IMR-90 (cell line): ENCODE measurements around the gene CCR5. TPM values are rescaled to one million over a fixed set of nuclear protein-coding genes. Genes with fewer than 3 reads are reported as not detected.

Source experiments
- ATAC-seq: fragments of 200-7000 bp; cut with Tn5 transposase; 2 replicates; pipeline ENCODE4 v1.9.1; 2020; ENCODE audit warnings: low read depth, mild to moderate bottlenecking, moderate library complexity
- BruUV-seq: library from RNA; stranded (reverse); fragments of 400-500 nt; replicated peaks from 2 replicates; lab custom pipeline; 2021; lab: Mats Ljungman, UMichigan
- CTCF ChIA-PET: fragments of 300-600 bp; formaldehyde crosslinking; extraction: SDS; loops from one replicate; lab custom pipeline; 2021; ENCODE audit warnings: antibody characterized with exemption; lab: Yijun Ruan, JAX
- POLR2A ChIA-PET: fragments of 300-600 bp; sonication (Branson Sonifier 250); formaldehyde crosslinking; loops from one replicate; lab custom pipeline; 2022; ENCODE audit warnings: antibody characterized with exemption; ENCODE audit not compliant: unreplicated experiment; lab: Charles Lee
- DNase-seq: peaks from one replicate; pipeline ENCODE4 v3.0.0; 2013
- H2AFZ ChIP-seq: replicated peaks from 2 replicates; pipeline ENCODE3; 2013; ENCODE audit warnings: low read length, mild to moderate bottlenecking; ENCODE audit not compliant: poor library complexity
- H2AK5ac ChIP-seq: 2 replicates; pipeline ENCODE4 v1.6.1; 2013; ENCODE audit warnings: low read depth, low read length, inconsistent platforms
- H2AK9ac ChIP-seq: replicated peaks from 2 replicates; pipeline ENCODE3; 2013; ENCODE audit warnings: mild to moderate bottlenecking, low read depth, low read length, moderate library complexity; ENCODE audit not compliant: poor library complexity
- H2BK120ac ChIP-seq: 2 replicates; pipeline ENCODE4 v1.6.1; 2013; ENCODE audit warnings: low read depth, low read length, inconsistent platforms
- H2BK15ac ChIP-seq: 3 replicates; pipeline ENCODE4 v1.6.1; 2013; ENCODE audit warnings: low read depth, low read length, inconsistent platforms
- H2BK20ac ChIP-seq: 2 replicates; pipeline ENCODE4 v1.6.1; 2013; ENCODE audit warnings: low read depth, mild to moderate bottlenecking, inconsistent platforms, low read length, moderate library complexity
- H2BK5ac ChIP-seq: 2 replicates; pipeline ENCODE4 v1.6.1; 2013; ENCODE audit warnings: mild to moderate bottlenecking, low read depth, low read length, inconsistent platforms; ENCODE audit not compliant: poor library complexity, severe bottlenecking
- H3K14ac ChIP-seq: replicated peaks from 2 replicates; pipeline ENCODE4 v1.6.1; 2013; ENCODE audit warnings: low read depth, low read length, inconsistent platforms
- H3K18ac ChIP-seq: 2 replicates; pipeline ENCODE4 v1.6.1; 2013; ENCODE audit warnings: low read depth, low read length, control low read depth
- H3K23ac ChIP-seq: 2 replicates; pipeline ENCODE4 v1.6.1; 2013; ENCODE audit warnings: low read depth, low read length, inconsistent platforms
- H3K27ac ChIP-seq: 2 replicates; pipeline ENCODE4 v1.5.1; 2013; ENCODE audit warnings: mild to moderate bottlenecking, control low read depth, low read length; ENCODE audit not compliant: insufficient read depth
- H3K27me3 ChIP-seq: 2 replicates; pipeline ENCODE4 v1.6.1; 2013; ENCODE audit warnings: low read length; ENCODE audit not compliant: control insufficient read depth, insufficient read depth
- H3K36me3 ChIP-seq: 2 replicates; pipeline ENCODE4 v1.6.1; 2013; ENCODE audit warnings: low read length, mixed read lengths; ENCODE audit not compliant: control insufficient read depth, insufficient read depth
- H3K4ac ChIP-seq: 2 replicates; pipeline ENCODE4 v1.6.1; 2013; ENCODE audit warnings: low read depth, low read length, inconsistent platforms
- H3K4me1 ChIP-seq: 2 replicates; pipeline ENCODE4 v1.6.1; 2013; ENCODE audit warnings: low read length, mixed read lengths; ENCODE audit not compliant: control insufficient read depth, insufficient read depth
- H3K4me2 ChIP-seq: 2 replicates; pipeline ENCODE4 v1.6.1; 2013; ENCODE audit warnings: low read depth, mild to moderate bottlenecking, control low read depth, low read length, moderate library complexity
- H3K4me3 ChIP-seq: 2 replicates; pipeline ENCODE4 v1.5.1; 2013; ENCODE audit warnings: low read depth, mild to moderate bottlenecking, control low read depth, low read length, moderate library complexity; ENCODE audit not compliant: insufficient read depth
- H3K56ac ChIP-seq: 2 replicates; pipeline ENCODE4 v1.6.1; 2013; ENCODE audit warnings: low read length, inconsistent platforms; ENCODE audit not compliant: insufficient read depth; ENCODE audit errors: extremely low read depth
- H3K79me1 ChIP-seq, 2 experiments: 2 replicates each; pipeline ENCODE4 v1.6.1; 2013; ENCODE audit warnings: low read length in 2 of 2, inconsistent platforms in 1 of 2, low read depth in 1 of 2
- H3K9ac ChIP-seq: 2 replicates; pipeline ENCODE4 v1.6.1; 2013; ENCODE audit warnings: low read depth, low read length, control low read depth
- H3K9me1 ChIP-seq: 2 replicates; pipeline ENCODE4 v1.6.1; 2013; ENCODE audit warnings: low read length, inconsistent platforms; ENCODE audit not compliant: insufficient read depth
- H3K9me3 ChIP-seq: 2 replicates; pipeline ENCODE4 v1.6.1; 2013; ENCODE audit warnings: low read length; ENCODE audit not compliant: control insufficient read depth, insufficient read depth
- H4K20me1 ChIP-seq: 2 replicates; pipeline ENCODE4 v1.6.1; 2013; ENCODE audit warnings: low read length, inconsistent platforms; ENCODE audit not compliant: insufficient read depth
- H4K5ac ChIP-seq: 2 replicates; pipeline ENCODE4 v1.6.1; 2013; ENCODE audit warnings: mild to moderate bottlenecking, low read depth, low read length, control low read depth
- H4K8ac ChIP-seq, 2 experiments: 2 replicates each; pipeline ENCODE4 v1.6.1; 2013; ENCODE audit warnings: low read depth in 2 of 2, low read length in 2 of 2, control low read depth in 1 of 2, inconsistent platforms in 1 of 2
- H4K91ac ChIP-seq: 2 replicates; pipeline ENCODE4 v1.6.1; 2013; ENCODE audit warnings: low read depth, low read length, inconsistent platforms; ENCODE audit not compliant: insufficient read depth
- BHLHE40 ChIP-seq: fragments of 150-350 bp; IDR thresholded peaks from 2 replicates; pipeline ENCODE4 v1.6.1; 2016; ENCODE audit warnings: mild to moderate bottlenecking, low read depth, low read length
- CEBPB ChIP-seq: IDR thresholded peaks from 2 replicates; pipeline ENCODE4 v1.6.1; 2012; ENCODE audit warnings: low read depth, low read length, improper control_type of control experiment
- CHD1 ChIP-seq: IDR thresholded peaks from 2 replicates; pipeline ENCODE4 v1.6.1; 2012; ENCODE audit warnings: low read depth, low read length, improper control_type of control experiment
- ELK1 ChIP-seq: fragments of 150-350 bp; IDR thresholded peaks from 2 replicates; pipeline ENCODE4 v1.6.1; 2016; ENCODE audit warnings: low read depth, mild to moderate bottlenecking, low read length, moderate library complexity, borderline replicate concordance
- FOS ChIP-seq: fragments of 150-350 bp; IDR thresholded peaks from 2 replicates; pipeline ENCODE4 v1.6.1; 2016; ENCODE audit warnings: low read depth, low read length
- MAFK ChIP-seq: IDR thresholded peaks from 2 replicates; pipeline ENCODE4 v1.6.1; 2012; ENCODE audit warnings: low read depth, low read length, improper control_type of control experiment
- MAZ ChIP-seq: IDR thresholded peaks from 2 replicates; pipeline ENCODE4 v1.6.1; 2012; ENCODE audit warnings: low read depth, mild to moderate bottlenecking, low read length, improper control_type of control experiment, moderate library complexity, borderline replicate concordance
- MXI1 ChIP-seq: IDR thresholded peaks from 2 replicates; pipeline ENCODE4 v1.6.1; 2012; ENCODE audit warnings: low read depth, mild to moderate bottlenecking, low read length, moderate library complexity, borderline replicate concordance
- NFE2L2 ChIP-seq: fragments of 150-350 bp; IDR thresholded peaks from 2 replicates; pipeline ENCODE4 v1.6.1; 2016; ENCODE audit warnings: low read depth, mild to moderate bottlenecking, low read length
- POLR2A ChIP-seq: IDR thresholded peaks from 2 replicates; pipeline ENCODE4 v1.6.1; 2012; ENCODE audit warnings: mild to moderate bottlenecking, low read depth, low read length
- RAD21 ChIP-seq: IDR thresholded peaks from 2 replicates; pipeline ENCODE4 v1.6.1; 2012; ENCODE audit warnings: low read length, improper control_type of control experiment
- RCOR1 ChIP-seq: IDR thresholded peaks from 2 replicates; pipeline ENCODE4 v1.6.1; 2012; ENCODE audit warnings: mild to moderate bottlenecking, low read length, improper control_type of control experiment; ENCODE audit not compliant: insufficient replicate concordance
- RFX5 ChIP-seq: IDR thresholded peaks from 2 replicates; pipeline ENCODE4 v1.8.0; 2012; ENCODE audit warnings: low read depth, mild to moderate bottlenecking, low read length, moderate library complexity
- SMC3 ChIP-seq: fragments of 150-350 bp; IDR thresholded peaks from 2 replicates; pipeline ENCODE4 v1.6.1; 2016; ENCODE audit warnings: low read depth, mild to moderate bottlenecking, antibody characterized with exemption, low read length, moderate library complexity
- USF2 ChIP-seq: fragments of 150-350 bp; IDR thresholded peaks from 2 replicates; pipeline ENCODE4 v1.6.1; 2017; ENCODE audit warnings: mild to moderate bottlenecking, antibody characterized with exemption, low read length, low read depth
- WGBS, 2 experiments: methylation state at CpG; one replicate each; pipeline versions ENCODE4 v1.1.5 to v1.1.7; 2013; ENCODE audit warnings: missing lambda C conversion rate in 2 of 2; ENCODE audit not compliant: insufficient read length in 1 of 2; ENCODE audit errors: extremely low coverage in 2 of 2; 5-methylcytosine and 5-hydroxymethylcytosine counted together
- dilution Hi-C: fragments of 300-500 bp; cut with HindIII; formaldehyde crosslinking; loops from one replicate; pipeline ENCODE4 v1.14.3; 2018; ENCODE audit warnings: low sequenced_read_pairs; ENCODE audit not compliant: unreplicated experiment
- in situ Hi-C: fragments of 300-500 bp; cut with MboI; formaldehyde crosslinking; loops from 3 replicates; pipeline ENCODE4 v1.14.3; 2019; ENCODE audit warnings: low sequenced_read_pairs, inconsistent platforms, mixed read lengths
- intact Hi-C: fragments of 100-400 bp; cut with micrococcal nuclease; formaldehyde crosslinking; loops from 2 replicates; pipeline ENCODE4 v1.10.0; 2022
- polyA plus RNA-seq, 3 experiments: library from polyadenylated mRNA; depleted of rRNA; stranded (reverse); fragments of >200 nt; gene quantifications; 2 replicates each; pipeline ENCODE4 v1.2.3, GENCODE V29; 2012; ENCODE audit warnings: low replicate concordance in 1 of 3
- total RNA-seq: library from RNA; depleted of rRNA; stranded (reverse); fragments of >200 nt; gene quantifications from 2 replicates; pipeline ENCODE4 v1.2.3, GENCODE V29; 2012
- TF ChIP-seq, protein P1 (sequence below): conservative IDR thresholded peaks from 2 replicates; pipeline ENCODE4 v1.5.1; 2012; ENCODE audit warnings: mild to moderate bottlenecking, low read depth, low read length, improper control_type of control experiment

The CCR5 gene
- total and polyA plus RNA-seq, 2 of the 4 experiments (the other 2 are of a cell fraction): not detected

DNA sequence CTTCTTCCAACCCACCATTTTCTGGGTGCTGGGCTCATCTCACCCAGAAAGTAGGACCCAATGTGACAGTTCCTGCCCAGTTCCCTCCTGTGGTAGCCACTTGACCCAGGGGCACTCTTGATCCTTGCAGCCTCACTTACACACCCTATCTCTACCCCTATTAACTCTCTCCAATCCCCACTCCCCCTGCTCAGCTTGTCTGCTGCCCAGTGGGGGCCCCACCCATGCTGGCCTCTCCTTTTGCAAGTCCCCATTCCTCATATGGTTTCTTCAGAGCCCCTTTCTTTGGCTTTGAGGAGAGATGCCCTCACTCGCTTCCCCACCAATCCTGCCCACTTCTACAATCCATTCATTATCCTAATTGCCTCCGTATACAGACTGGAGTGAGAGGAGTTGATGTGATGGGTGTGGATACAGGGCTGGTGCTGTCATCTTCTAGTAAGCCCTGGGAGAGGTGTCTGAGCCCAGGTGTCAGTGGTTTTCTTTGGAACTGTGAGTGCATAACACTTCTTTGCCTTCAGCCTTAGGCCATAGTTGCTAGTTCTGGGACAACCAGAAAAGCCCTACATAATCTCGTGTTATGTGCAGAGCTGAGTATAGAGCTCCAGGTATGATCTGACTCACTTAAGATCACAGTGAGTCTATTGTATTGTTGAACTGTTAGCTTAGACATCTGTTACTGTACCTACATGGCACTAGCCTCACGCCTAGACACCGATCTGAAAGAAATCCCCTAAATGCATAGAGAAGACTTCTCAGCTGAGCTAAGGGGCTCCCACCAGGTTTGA is 4.8 kb upstream of the CCR5 start:
- no peak overlapping the region for H2AK9ac ChIP-seq
- peaks cover 41% of the 10 kb centered on the region for H3K27me3 ChIP-seq
- TF ChIP-seq NFE2L2 (no peak), CHD1 (no peak), MAFK (no peak), CEBPB (no peak), MXI1 (no peak), POLR2A (no peak), RAD21 (no peak), USF2 (no peak), SMC3 (no peak), RCOR1 (no peak), BHLHE40 (no peak), MAZ (no peak), FOS (no peak), RFX5 (no peak), ELK1 (no peak)
- TF ChIP-seq, protein P1, sequence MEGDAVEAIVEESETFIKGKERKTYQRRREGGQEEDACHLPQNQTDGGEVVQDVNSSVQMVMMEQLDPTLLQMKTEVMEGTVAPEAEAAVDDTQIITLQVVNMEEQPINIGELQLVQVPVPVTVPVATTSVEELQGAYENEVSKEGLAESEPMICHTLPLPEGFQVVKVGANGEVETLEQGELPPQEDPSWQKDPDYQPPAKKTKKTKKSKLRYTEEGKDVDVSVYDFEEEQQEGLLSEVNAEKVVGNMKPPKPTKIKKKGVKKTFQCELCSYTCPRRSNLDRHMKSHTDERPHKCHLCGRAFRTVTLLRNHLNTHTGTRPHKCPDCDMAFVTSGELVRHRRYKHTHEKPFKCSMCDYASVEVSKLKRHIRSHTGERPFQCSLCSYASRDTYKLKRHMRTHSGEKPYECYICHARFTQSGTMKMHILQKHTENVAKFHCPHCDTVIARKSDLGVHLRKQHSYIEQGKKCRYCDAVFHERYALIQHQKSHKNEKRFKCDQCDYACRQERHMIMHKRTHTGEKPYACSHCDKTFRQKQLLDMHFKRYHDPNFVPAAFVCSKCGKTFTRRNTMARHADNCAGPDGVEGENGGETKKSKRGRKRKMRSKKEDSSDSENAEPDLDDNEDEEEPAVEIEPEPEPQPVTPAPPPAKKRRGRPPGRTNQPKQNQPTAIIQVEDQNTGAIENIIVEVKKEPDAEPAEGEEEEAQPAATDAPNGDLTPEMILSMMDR: no peak
- DNase-seq (no peak), ATAC-seq (no peak)
- no peak overlapping the region for H2AFZ ChIP-seq
- no peaks in the 10 kb centered on the region for H3K36me3 ChIP-seq
- ChIA-PET CTCF (no interaction called here), POLR2A (no interaction called here)
- H3K4me3 ChIP-seq: no peak overlapping the region
- no peaks in the 10 kb centered on the region for H3K9me1 ChIP-seq
- H3K4ac ChIP-seq: no peak overlapping the region
- H2BK20ac ChIP-seq: no peak overlapping the region
- no peak overlapping the region for H3K23ac ChIP-seq
- no peak overlapping the region for H3K27ac ChIP-seq
- H3K9me3 ChIP-seq: no peaks in the 10 kb centered on the region
- no peak overlapping the region for H4K91ac ChIP-seq
- in situ Hi-C loops (no loop called here), intact Hi-C loops (no loop called here), dilution Hi-C loops (no loop called here)
- H4K8ac ChIP-seq: no peak overlapping the region
- H4K5ac ChIP-seq: no peak overlapping the region
- no peak overlapping the region for H3K9ac ChIP-seq
- no peaks in the 10 kb centered on the region for H4K20me1 ChIP-seq
- H3K4me1 ChIP-seq: no peaks in the 10 kb centered on the region
- no peak overlapping the region for H3K56ac ChIP-seq
- H2AK5ac ChIP-seq: no peak overlapping the region
- H3K79me1 ChIP-seq: no peaks in the 10 kb centered on the region
- no CpG with 5 or more reads among the region's 5 CpGs for WGBS, 2 experiments
- no peak overlapping the region for H3K4me2 ChIP-seq
- H2BK15ac ChIP-seq: no peak overlapping the region
- no TSS peak for BruUV-seq
- H2BK120ac ChIP-seq: no peak overlapping the region
- H3K14ac ChIP-seq: no peak overlapping the region
- H3K18ac ChIP-seq: no peak overlapping the region
- H2BK5ac ChIP-seq: no peak overlapping the region
